HL-60 (cell line): ENCODE measurements around the gene MDM1.

Experiments used
- DNase-seq, 2 experiments: peaks; one replicate each; pipeline ENCODE4 v3.0.0-alpha.2; 2010 to 2020; ENCODE audit warnings: low read depth in 1 of 2, low spot score in 1 of 2
- H3K27ac ChIP-seq: fragments of 250-450 bp; sonication (Bioruptor Pico); replicated peaks from 2 replicates; pipeline ENCODE4 v1.5.1; 2020; ENCODE audit warnings: mild to moderate bottlenecking, moderate library complexity
- H3K27me3 ChIP-seq: fragments of 250-450 bp; sonication (Bioruptor Pico); 2 replicates; pipeline ENCODE4 v1.5.1; 2021; ENCODE audit warnings: mild to moderate bottlenecking, moderate library complexity; ENCODE audit not compliant: insufficient read depth, poor library complexity, severe bottlenecking
- H3K4me3 ChIP-seq: replicated peaks from 2 replicates; pipeline ENCODE4 v1.5.1; 2011; ENCODE audit warnings: mild to moderate bottlenecking, control low read depth, low read length; ENCODE audit not compliant: insufficient read depth
- CTCF ChIP-seq: IDR thresholded peaks from one replicate; pipeline ENCODE4 v1.5.1; 2011; ENCODE audit warnings: low read length, control low read depth, inconsistent platforms; ENCODE audit not compliant: insufficient read depth
- GABPA ChIP-seq: IDR thresholded peaks from 2 replicates; pipeline ENCODE4 v1.6.1; 2012; ENCODE audit warnings: low read depth
- POLR2AphosphoS5 ChIP-seq: IDR thresholded peaks from 2 replicates; pipeline ENCODE4 v1.6.1; 2012; ENCODE audit warnings: low read depth
- SPI1 ChIP-seq: IDR thresholded peaks from 2 replicates; pipeline ENCODE4 v1.6.1; 2012; ENCODE audit warnings: low read depth, mild to moderate bottlenecking, borderline replicate concordance
- TF ChIP-seq, protein P1 (sequence below): IDR thresholded peaks from 2 replicates; pipeline ENCODE4 v1.6.1; 2012; ENCODE audit warnings: low read depth; ENCODE audit not compliant: insufficient replicate concordance

Gene MDM1

DNA sequence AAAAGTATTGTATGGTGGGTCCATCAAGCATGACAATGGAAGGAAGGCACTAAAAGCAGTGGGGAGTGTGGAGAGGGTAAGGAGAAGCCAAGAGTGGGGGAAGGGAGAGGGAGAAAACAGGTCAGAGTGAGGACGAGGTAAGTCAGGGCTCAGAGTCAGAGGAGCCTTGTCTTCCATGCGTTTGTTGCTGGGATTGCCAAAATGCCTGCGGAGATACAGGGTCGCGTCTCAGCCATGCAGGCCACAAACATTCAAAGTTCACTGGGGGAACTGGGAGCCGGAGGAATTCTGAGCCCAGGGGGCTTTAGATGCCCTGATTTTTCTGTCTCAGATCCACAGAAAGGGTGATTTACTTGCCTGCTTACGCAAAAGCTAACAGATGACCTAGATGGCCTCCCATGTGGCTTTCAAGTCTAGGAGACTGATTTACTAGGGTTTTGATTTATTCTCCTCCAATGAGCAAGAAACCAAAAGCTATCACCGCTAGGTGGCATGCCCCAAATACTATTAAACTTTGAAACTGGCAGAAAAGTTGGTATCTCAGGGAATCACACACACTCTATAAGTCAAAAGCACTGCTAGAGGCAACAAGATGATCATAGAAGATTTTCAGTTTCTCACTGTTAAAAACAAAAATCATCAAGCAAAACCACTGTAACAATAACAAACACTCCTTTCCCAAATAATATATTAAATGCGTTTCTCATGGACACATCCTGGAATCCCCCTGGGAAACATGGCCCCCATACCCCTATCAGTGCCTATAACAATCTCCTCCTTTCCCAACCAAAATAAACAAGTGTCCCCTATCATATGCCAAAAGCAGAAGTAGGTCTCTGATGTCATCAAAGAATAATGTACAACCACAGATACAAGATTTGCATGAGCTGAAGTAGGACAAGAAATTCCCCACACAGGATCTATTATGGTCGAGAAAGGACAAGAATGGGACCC is 26.6 kb upstream of the MDM1 start:
- Histone ChIP-seq H3K27me3 (no peaks in the 10 kb centered on the region), H3K27ac (peak overlapping the region; percentile 75), H3K4me3 (no peak overlapping the region)
- DNase-seq = peak in 1 of 2 experiments; percentile 57
- TF ChIP-seq SPI1 (peak; percentile 47; the same call in 1 of the 2 replicates), GABPA (no peak), CTCF (peak; percentile 26), POLR2AphosphoS5 (no peak)
- TF ChIP-seq, protein P1, sequence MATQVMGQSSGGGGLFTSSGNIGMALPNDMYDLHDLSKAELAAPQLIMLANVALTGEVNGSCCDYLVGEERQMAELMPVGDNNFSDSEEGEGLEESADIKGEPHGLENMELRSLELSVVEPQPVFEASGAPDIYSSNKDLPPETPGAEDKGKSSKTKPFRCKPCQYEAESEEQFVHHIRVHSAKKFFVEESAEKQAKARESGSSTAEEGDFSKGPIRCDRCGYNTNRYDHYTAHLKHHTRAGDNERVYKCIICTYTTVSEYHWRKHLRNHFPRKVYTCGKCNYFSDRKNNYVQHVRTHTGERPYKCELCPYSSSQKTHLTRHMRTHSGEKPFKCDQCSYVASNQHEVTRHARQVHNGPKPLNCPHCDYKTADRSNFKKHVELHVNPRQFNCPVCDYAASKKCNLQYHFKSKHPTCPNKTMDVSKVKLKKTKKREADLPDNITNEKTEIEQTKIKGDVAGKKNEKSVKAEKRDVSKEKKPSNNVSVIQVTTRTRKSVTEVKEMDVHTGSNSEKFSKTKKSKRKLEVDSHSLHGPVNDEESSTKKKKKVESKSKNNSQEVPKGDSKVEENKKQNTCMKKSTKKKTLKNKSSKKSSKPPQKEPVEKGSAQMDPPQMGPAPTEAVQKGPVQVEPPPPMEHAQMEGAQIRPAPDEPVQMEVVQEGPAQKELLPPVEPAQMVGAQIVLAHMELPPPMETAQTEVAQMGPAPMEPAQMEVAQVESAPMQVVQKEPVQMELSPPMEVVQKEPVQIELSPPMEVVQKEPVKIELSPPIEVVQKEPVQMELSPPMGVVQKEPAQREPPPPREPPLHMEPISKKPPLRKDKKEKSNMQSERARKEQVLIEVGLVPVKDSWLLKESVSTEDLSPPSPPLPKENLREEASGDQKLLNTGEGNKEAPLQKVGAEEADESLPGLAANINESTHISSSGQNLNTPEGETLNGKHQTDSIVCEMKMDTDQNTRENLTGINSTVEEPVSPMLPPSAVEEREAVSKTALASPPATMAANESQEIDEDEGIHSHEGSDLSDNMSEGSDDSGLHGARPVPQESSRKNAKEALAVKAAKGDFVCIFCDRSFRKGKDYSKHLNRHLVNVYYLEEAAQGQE = no peak

GRCh38 chr12:68356986-68357385 is 24.8 kb upstream of the MDM1 start:
- Histone ChIP-seq H3K27ac (no peak overlapping the region), H3K27me3 (no peaks in the 10 kb centered on the region), H3K4me3 (no peak overlapping the region)
- DNase-seq = no peak
- TF ChIP-seq GABPA = no peak
- no peak for TF ChIP-seq POLR2AphosphoS5
- TF ChIP-seq, protein P1 = no peak
- no peak for TF ChIP-seq CTCF
- no peak for TF ChIP-seq SPI1

- TF ChIP-seq CTCF (no peak), POLR2AphosphoS5 (no peak), GABPA (no peak), SPI1 (no peak)
- TF ChIP-seq, protein P1 = no peak
- H3K27ac ChIP-seq = no peak overlapping the region
- DNase-seq = no peak
- H3K27me3 ChIP-seq = no peaks in the 10 kb centered on the region
- no peak overlapping the region for H3K4me3 ChIP-seq
Observed at GRCh38 chr12:68356060-68356695, 24.0 kb upstream of the MDM1 start.
